GM21381 (cell line): ENCODE data around the gene SNX20.

Source experiments
- ATAC-seq: cut with Tn5 transposase; IDR thresholded peaks from one replicate; pipeline ENCODE4 v1.9.1; 2021; ENCODE audit warnings: mild to moderate bottlenecking, moderate library complexity; ENCODE audit not compliant: unreplicated experiment

Gene SNX20

GRCh38 chr16:50637716-50638602, 43.2 kb downstream of the SNX20 start:
- no peak for ATAC-seq

GRCh38 chr16:50636753-50637374, 44.2 kb downstream of the SNX20 start:
- no peak for ATAC-seq

GRCh38 chr16:50635505-50636392, 45.4 kb downstream of the SNX20 start:
- no peak for ATAC-seq

- no peak for ATAC-seq
Observed at GRCh38 chr16:50634947-50635346, 46.2 kb downstream of the SNX20 start.

- ATAC-seq, result no peak
Observed at GRCh38 chr16:50634090-50634489, 47.0 kb downstream of the SNX20 start.

- ATAC-seq, result no peak
Observed at GRCh38 chr16:50632927-50633800, 47.9 kb downstream of the SNX20 start.

GRCh38 chr16:50631985-50632576, 49.0 kb downstream of the SNX20 start:
- no peak for ATAC-seq

- no peak for ATAC-seq
Observed at GRCh38 chr16:50631249-50631984, 49.7 kb downstream of the SNX20 start.

- ATAC-seq, result no peak
Observed at GRCh38 chr16:50630394-50631020, 50.6 kb downstream of the SNX20 start.

GRCh38 chr16:50629334-50629733, 51.8 kb downstream of the SNX20 start:
- no peak for ATAC-seq

GRCh38 chr16:50628156-50628802, 52.8 kb downstream of the SNX20 start:
- no peak for ATAC-seq

GRCh38 chr16:50627419-50627818, 53.7 kb downstream of the SNX20 start:
- no peak for ATAC-seq

- ATAC-seq, result no peak
Observed at GRCh38 chr16:50626868-50627267, 54.2 kb downstream of the SNX20 start.

- ATAC-seq, result no peak
Observed at GRCh38 chr16:50625374-50625773, 55.7 kb downstream of the SNX20 start.

- no peak for ATAC-seq
Observed at GRCh38 chr16:50624449-50624970, 56.6 kb downstream of the SNX20 start.

GRCh38 chr16:50622643-50623369, 58.3 kb downstream of the SNX20 start:
- ATAC-seq, result no peak

- ATAC-seq, result no peak
Observed at GRCh38 chr16:50622029-50622428, 59.1 kb downstream of the SNX20 start.
